ENCODE measurements around the gene TGM3.

The TGM3 gene

GRCh38 chr20:2312876-2313275 lies 17.1 kb downstream of the TGM3 start:
- DNase-seq: no peak

GRCh38 chr20:2313316-2313715 lies 17.5 kb downstream of the TGM3 start:
- DNase-seq: no peak

- DNase-seq: no peak
Observed at GRCh38 chr20:2314759-2315439, 19.1 kb downstream of the TGM3 start.

- no peak for DNase-seq
Observed at GRCh38 chr20:2315440-2315778, 19.6 kb downstream of the TGM3 start.

GRCh38 chr20:2316847-2317495 lies 21.2 kb downstream of the TGM3 start:
- no peak for DNase-seq

GRCh38 chr20:2320813-2321658 lies 25.2 kb downstream of the TGM3 start:
- DNase-seq: no peak

GRCh38 chr20:2323051-2323450 lies 27.2 kb downstream of the TGM3 start:
- DNase-seq: no peak

- DNase-seq: no peak
Observed at GRCh38 chr20:2326046-2326445, 30.2 kb downstream of the TGM3 start.

GRCh38 chr20:2327620-2328555 lies 32.1 kb downstream of the TGM3 start:
- DNase-seq: no peak

GRCh38 chr20:2329286-2329685 lies 33.5 kb downstream of the TGM3 start:
- no peak for DNase-seq

GRCh38 chr20:2330090-2330695 lies 34.4 kb downstream of the TGM3 start:
- DNase-seq: no peak

- DNase-seq: no peak
Observed at GRCh38 chr20:2331106-2331505, 35.3 kb downstream of the TGM3 start.

- DNase-seq: no peak
Observed at GRCh38 chr20:2331901-2332565, 36.2 kb downstream of the TGM3 start.

- no peak for DNase-seq
Observed at GRCh38 chr20:2332711-2333110, 36.9 kb downstream of the TGM3 start.

- no peak for DNase-seq
Observed at GRCh38 chr20:2333821-2334220, 38.0 kb downstream of the TGM3 start.

GRCh38 chr20:2335096-2335870 lies 39.5 kb downstream of the TGM3 start:
- DNase-seq: no peak

GRCh38 chr20:2336471-2336870 lies 40.7 kb downstream of the TGM3 start:
- no peak for DNase-seq

- DNase-seq: no peak
Observed at GRCh38 chr20:2337142-2337541, 41.3 kb downstream of the TGM3 start.

GRCh38 chr20:2338411-2339066 lies 42.7 kb downstream of the TGM3 start:
- DNase-seq: no peak

GRCh38 chr20:2340136-2340535 lies 44.3 kb downstream of the TGM3 start:
- DNase-seq: no peak

GRCh38 chr20:2340823-2341222 lies 45.0 kb downstream of the TGM3 start:
- DNase-seq: no peak
